Esophagus squamous epithelium (tissue), 5 donors: Measurements from ENCODE around the gene MLKL. TPM values are rescaled to one million over a fixed set of nuclear protein-coding genes. Genes with fewer than 3 reads are reported as not detected.

Experiments used
- DNase-seq: peaks from one replicate; lab custom pipeline; 2025; lab: John Stamatoyannopoulos, UW
- H3K27ac ChIP-seq, 4 donors: fragments of 200-600 bp; sonication (generic); one replicate each; pipeline ENCODE4 v1.5.1; 2016 to 2019; ENCODE audit warnings: mild to moderate bottlenecking in 1 of 4
- H3K27me3 ChIP-seq, 4 donors: fragments of 200-600 bp; sonication (generic); 1 replicate in 3 of 4; 2 replicates in 1 of 4; pipeline versions ENCODE4 v1.5.1 to v1.6.0; 2017 to 2021; ENCODE audit warnings: antibody characterized with exemption in 1 of 4
- H3K36me3 ChIP-seq, 3 donors: fragments of 200-600 bp; sonication (generic); one replicate each; pipeline ENCODE4 v1.5.1; 2016 to 2019
- H3K4me1 ChIP-seq, 3 donors: fragments of 200-600 bp; sonication (generic); one replicate each; pipeline ENCODE4 v1.5.1; 2017 to 2019
- H3K4me3 ChIP-seq, 4 donors: fragments of 200-600 bp; sonication (generic); 1 replicate in 3 of 4; 2 replicates in 1 of 4; pipeline ENCODE4 v1.5.1; 2016 to 2019; ENCODE audit warnings: mild to moderate bottlenecking in 2 of 4, moderate library complexity in 1 of 4
- H3K9me3 ChIP-seq, 3 donors: fragments of 200-600 bp; sonication (generic); one replicate each; pipeline ENCODE4 v1.5.1; 2016 to 2019
- POLR2A ChIP-seq, 4 donors: fragments of 450-650 bp; IDR thresholded peaks; one replicate each; pipeline ENCODE4 v1.6.1; 2017; ENCODE audit warnings: antibody characterized with exemption in 4 of 4, mild to moderate bottlenecking in 4 of 4, moderate library complexity in 3 of 4
- WGBS, 2 donors: methylation state at CpG; one replicate each; pipeline ENCODE4 v1.1.5; 2018; 5-methylcytosine and 5-hydroxymethylcytosine counted together
- intact Hi-C: fragments of 100-400 bp; cut with DNase I; formaldehyde crosslinking; loops from one replicate; pipeline ENCODE4 v1.15.0; 2022
- total RNA-seq, 4 donors: library from RNA; depleted of rRNA; stranded (reverse); fragments of >200 nt; gene quantifications; one replicate each; pipeline ENCODE4 v1.1.0, GENCODE V29; 2016
- TF ChIP-seq, protein P1 (sequence below), 6 experiments: fragments of 450-650 bp in 4 of 6; fragments of 200-600 bp in 2 of 6; sonication (generic) in 2 of 6; IDR thresholded peaks; one replicate each; pipeline ENCODE4 v1.5.1; 2016 to 2019; ENCODE audit warnings: antibody characterized with exemption in 6 of 6, mild to moderate bottlenecking in 4 of 6, moderate library complexity in 4 of 6
- donor health status: DM: yes; HTN: yes; CAD: no.

Gene MLKL
- total RNA-seq, 4 donors from 2014 or later: 12.4 to 33.9 (median 22.1) TPM

- intact Hi-C loops: no loop called here
Observed at GRCh38 chr16:74666425-74667254, 34.0 kb downstream of the MLKL start, which contains the start of gene RFWD3. TSS of gene RFWD3 (minus strand) at chr16:74666877. CDS start at chr16:74661449, 5,428 bp downstream.

DNA sequence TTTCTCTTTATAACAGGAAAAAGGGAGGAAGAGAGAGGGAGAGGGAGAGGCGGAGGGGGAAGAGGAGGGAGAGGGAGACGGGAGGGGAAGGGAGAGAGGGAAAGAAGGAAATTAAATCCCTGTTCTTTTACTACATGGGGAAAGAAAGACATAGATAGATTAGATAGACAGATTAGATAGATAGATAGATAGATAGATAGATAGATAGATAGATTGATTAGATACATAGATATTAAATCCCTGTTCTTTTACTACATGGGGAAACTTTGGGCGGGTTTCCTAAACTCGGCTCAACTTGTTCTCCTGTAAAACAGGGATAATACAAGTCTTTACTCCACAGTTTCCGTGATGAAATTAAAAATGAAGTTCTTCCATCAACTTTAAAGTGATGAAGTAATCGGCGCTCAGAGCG lies 34.6 kb downstream of the MLKL start:
- Histone ChIP-seq H3K36me3 (peaks cover 9 to 34% (median 9%) of the 10 kb centered on the region in 3 donors), H3K4me1 (peaks cover 12 to 51% (median 16%) of the 10 kb centered on the region in 3 donors), H3K27ac (peak overlapping the region; percentile 80 to 92 (median 88)), H3K4me3 (peak overlapping the region; percentile 78 to 93 (median 85)), H3K9me3 (no peaks in the 10 kb centered on the region), H3K27me3 (no peaks in the 10 kb centered on the region)
- no peak for DNase-seq
- intact Hi-C loops: no loop called here
- 0 to 1% methylated on average over 4 to 7 of the region's 8 CpGs for WGBS, 2 donors
- TF ChIP-seq, protein P1, sequence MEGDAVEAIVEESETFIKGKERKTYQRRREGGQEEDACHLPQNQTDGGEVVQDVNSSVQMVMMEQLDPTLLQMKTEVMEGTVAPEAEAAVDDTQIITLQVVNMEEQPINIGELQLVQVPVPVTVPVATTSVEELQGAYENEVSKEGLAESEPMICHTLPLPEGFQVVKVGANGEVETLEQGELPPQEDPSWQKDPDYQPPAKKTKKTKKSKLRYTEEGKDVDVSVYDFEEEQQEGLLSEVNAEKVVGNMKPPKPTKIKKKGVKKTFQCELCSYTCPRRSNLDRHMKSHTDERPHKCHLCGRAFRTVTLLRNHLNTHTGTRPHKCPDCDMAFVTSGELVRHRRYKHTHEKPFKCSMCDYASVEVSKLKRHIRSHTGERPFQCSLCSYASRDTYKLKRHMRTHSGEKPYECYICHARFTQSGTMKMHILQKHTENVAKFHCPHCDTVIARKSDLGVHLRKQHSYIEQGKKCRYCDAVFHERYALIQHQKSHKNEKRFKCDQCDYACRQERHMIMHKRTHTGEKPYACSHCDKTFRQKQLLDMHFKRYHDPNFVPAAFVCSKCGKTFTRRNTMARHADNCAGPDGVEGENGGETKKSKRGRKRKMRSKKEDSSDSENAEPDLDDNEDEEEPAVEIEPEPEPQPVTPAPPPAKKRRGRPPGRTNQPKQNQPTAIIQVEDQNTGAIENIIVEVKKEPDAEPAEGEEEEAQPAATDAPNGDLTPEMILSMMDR (IDR thresholded peaks at IDR 0.05): no peak
- no peak for TF ChIP-seq POLR2A (IDR thresholded peaks at IDR 0.05)

More at GRCh38 chr16:74666425-74667254, 34.0 kb downstream of the MLKL start, which contains the start of gene RFWD3:
- Histone ChIP-seq H3K4me3 (peak within 1 kb of the TSS; percentile 78 to 93 (median 85)), H3K36me3 (peaks cover 5 to 37% (median 9%) of the 10 kb centered on the region in 3 donors), H3K9me3 (no peaks in the 10 kb centered on the region), H3K4me1 (peaks cover 7 to 45% (median 16%) of the 10 kb centered on the region in 3 donors), H3K27me3 (no peaks in the 10 kb centered on the region), H3K27ac (peak within 1 kb of the TSS; percentile 80 to 92 (median 88))
- DNase-seq: peak; percentile 93
- TF ChIP-seq, protein P1 (IDR thresholded peaks at IDR 0.05): no peak
- TF ChIP-seq POLR2A (IDR thresholded peaks at IDR 0.05): peak in 3 of 4 donors; percentile 39 to 61 (median 42)
- 0% methylated on average over 17 to 23 of the region's 63 CpGs for WGBS, 2 donors

DNA sequence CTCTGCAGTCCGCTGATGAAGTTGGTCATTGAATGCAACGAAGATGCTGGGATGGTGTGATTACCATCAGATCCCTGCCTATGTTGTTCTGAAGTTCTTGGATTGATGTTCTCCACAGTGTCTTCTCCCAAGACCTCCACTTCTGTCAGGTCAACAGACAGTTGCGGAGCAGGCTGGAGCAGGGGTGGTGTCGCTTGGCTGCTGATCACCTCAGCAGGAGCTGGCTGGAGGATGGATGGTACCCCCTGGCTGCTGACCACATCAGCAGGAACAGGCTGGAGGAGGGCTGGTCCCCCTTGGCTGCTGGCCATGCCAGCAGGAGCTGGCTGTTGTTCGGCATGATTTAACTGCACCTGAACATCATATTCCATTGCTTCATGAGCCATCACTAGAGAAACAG lies 39.6 kb downstream of the MLKL start:
- H3K9me3 ChIP-seq: no peaks in the 10 kb centered on the region
- DNase-seq: no peak
- 87% methylated on average over 3 to 5 of the region's 5 CpGs for WGBS, 2 donors
- H3K27me3 ChIP-seq: no peaks in the 10 kb centered on the region
- intact Hi-C loops: no loop called here
- H3K4me3 ChIP-seq: no peak overlapping the region
- peaks cover 15 to 84% (median 37%) of the 10 kb centered on the region in 3 donors for H3K4me1 ChIP-seq
- TF ChIP-seq, protein P1 (IDR thresholded peaks at IDR 0.05): no peak
- no peak for TF ChIP-seq POLR2A (IDR thresholded peaks at IDR 0.05)
- peaks cover 15 to 73% (median 21%) of the 10 kb centered on the region in 3 donors for H3K36me3 ChIP-seq
- H3K27ac ChIP-seq: peak overlapping the region in 1 of 4 donors; percentile 2

GRCh38 chr16:74660383-74660782 lies 40.3 kb downstream of the MLKL start:
- TF ChIP-seq, protein P1 (IDR thresholded peaks at IDR 0.05): peak in 1 of 6 experiments; percentile 16
- TF ChIP-seq POLR2A (IDR thresholded peaks at IDR 0.05): no peak
- intact Hi-C loops: no loop called here
- Histone ChIP-seq H3K27ac (peak overlapping the region in 3 of 4 donors; percentile 45 to 47 (median 45)), H3K4me3 (peak overlapping the region in 1 of 4 donors; percentile 23), H3K9me3 (no peaks in the 10 kb centered on the region), H3K27me3 (no peaks in the 10 kb centered on the region), H3K4me1 (peaks cover 8 to 78% (median 31%) of the 10 kb centered on the region in 3 donors), H3K36me3 (peaks cover 15 to 76% (median 21%) of the 10 kb centered on the region in 3 donors)
- DNase-seq: no peak
- 29 to 59% methylated on average over 4 of the region's 4 CpGs for WGBS, 2 donors

GRCh38 chr16:74659041-74659440 lies 41.6 kb downstream of the MLKL start:
- intact Hi-C loops: no loop called here
- TF ChIP-seq, protein P1 (IDR thresholded peaks at IDR 0.05): no peak
- TF ChIP-seq POLR2A (IDR thresholded peaks at IDR 0.05): no peak
- Histone ChIP-seq H3K9me3 (no peaks in the 10 kb centered on the region), H3K4me1 (peaks cover 6 to 78% (median 30%) of the 10 kb centered on the region in 3 donors), H3K27me3 (no peaks in the 10 kb centered on the region), H3K4me3 (peak overlapping the region in 1 of 4 donors; percentile 23), H3K27ac (no peak overlapping the region), H3K36me3 (peaks cover 13 to 74% (median 19%) of the 10 kb centered on the region in 3 donors)
- 71 to 100% methylated on average over 1 to 2 of the region's 2 CpGs for WGBS, 2 donors
- no peak for DNase-seq
